Testis (tissue), 3 donors: ENCODE data around the gene SQSTM1. TPM values are rescaled to one million over a fixed set of nuclear protein-coding genes. Genes with fewer than 3 reads are reported as not detected.

Experiments
- DNase-seq: peaks from one replicate; pipeline ENCODE4 v3.0.0-alpha.2; 2019
- H3K27ac ChIP-seq, 2 donors: fragments of 200-600 bp; sonication (generic); one replicate each; pipeline ENCODE4 v1.5.1; 2019
- H3K27me3 ChIP-seq: fragments of 200-600 bp; sonication (generic); one replicate; pipeline ENCODE4 v1.5.1; 2019
- H3K36me3 ChIP-seq: fragments of 200-600 bp; sonication (generic); one replicate; pipeline ENCODE4 v1.5.1; 2017; ENCODE audit warnings: low read depth; ENCODE audit errors: missing control alignments
- H3K4me1 ChIP-seq: fragments of 200-600 bp; sonication (generic); one replicate; pipeline ENCODE4 v1.5.1; 2019
- H3K4me3 ChIP-seq, 2 donors: fragments of 200-600 bp; sonication (generic); one replicate each; pipeline ENCODE4 v1.5.1; 2017 to 2019
- H3K9me3 ChIP-seq: fragments of 200-600 bp; sonication (generic); one replicate; pipeline ENCODE4 v1.5.1; 2017
- CTCF ChIP-seq, 3 experiments: fragments of 450-650 bp in 2 of 3; fragments of 200-600 bp in 1 of 3; sonication (generic) in 1 of 3; IDR thresholded peaks; one replicate each; pipeline ENCODE4 v1.5.1; 2016 to 2019; ENCODE audit warnings: antibody characterized with exemption in 3 of 3, mild to moderate bottlenecking in 2 of 3, moderate library complexity in 1 of 3
- POLR2A ChIP-seq: fragments of 450-650 bp; IDR thresholded peaks from one replicate; pipeline ENCODE4 v1.6.1; 2017; ENCODE audit warnings: antibody characterized with exemption, mild to moderate bottlenecking, moderate library complexity
- WGBS, 2 donors: methylation state at CpG; one replicate each; pipeline ENCODE4 v1.1.5; 2018; 5-methylcytosine and 5-hydroxymethylcytosine counted together
- intact Hi-C: fragments of 100-400 bp; cut with DNase I; formaldehyde crosslinking; loops from one replicate; pipeline ENCODE4 v1.15.1; 2023; ENCODE audit warnings: low total_unique reads
- polyA plus RNA-seq: library from polyadenylated mRNA; stranded (reverse); fragments of 350-450 nt; fragmentation: Illumina TruSeq; extraction: RNeasy Lipid Tissue Mini Kit (QIAGEN cat#74804); gene quantifications from one replicate; pipeline ENCODE4 v1.2.3, GENCODE V29; 2014; ENCODE audit warnings: low read depth, low replicate concordance; ENCODE audit not compliant: insufficient read depth
- total RNA-seq, 2 donors: library from RNA; depleted of rRNA; stranded (reverse); fragments of >200 nt; gene quantifications; one replicate each; pipeline ENCODE4 v1.2.3, GENCODE V29; 2016

The SQSTM1 gene
- total and polyA plus RNA-seq, 3 donors from 2014 or later = 165 to 255 (median 192) TPM

GRCh38 chr5:179779826-179780225, 40.9 kb upstream of the SQSTM1 start:
- 94 to 96% methylated on average over 4 of the region's 4 CpGs for WGBS, 2 donors
- no peaks in the 10 kb centered on the region for H3K27me3 ChIP-seq
- H3K4me1 ChIP-seq = no peaks in the 10 kb centered on the region
- H3K4me3 ChIP-seq = no peak overlapping the region
- intact Hi-C loops = no loop called here
- H3K36me3 ChIP-seq = no peaks in the 10 kb centered on the region
- no peak for DNase-seq
- H3K9me3 ChIP-seq = no peaks in the 10 kb centered on the region
- TF ChIP-seq CTCF (IDR thresholded peaks at IDR 0.05) = no peak
- H3K27ac ChIP-seq = no peak overlapping the region

DNA sequence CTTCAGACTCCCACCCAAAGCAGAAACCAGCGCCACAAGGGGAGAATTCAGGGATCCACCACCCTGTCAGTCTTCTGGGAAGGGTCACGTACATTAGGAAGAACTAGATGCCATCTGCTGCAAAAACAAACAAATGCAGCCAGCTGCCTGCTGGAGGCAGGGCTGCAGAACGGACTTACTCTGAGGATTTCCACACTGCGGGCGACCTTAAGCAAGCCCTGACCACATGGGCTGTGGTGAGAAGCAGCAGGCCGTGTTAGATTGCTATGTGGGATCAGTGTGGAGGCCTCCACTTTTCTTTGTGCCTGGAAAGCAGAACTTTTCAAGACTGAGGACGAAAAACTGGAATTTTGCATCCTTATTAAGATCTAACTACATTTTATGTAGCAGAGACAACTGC, 40.3 kb upstream of the SQSTM1 start:
- H3K4me1 ChIP-seq = no peaks in the 10 kb centered on the region
- H3K4me3 ChIP-seq = no peak overlapping the region
- no peak for DNase-seq
- H3K36me3 ChIP-seq = no peaks in the 10 kb centered on the region
- H3K9me3 ChIP-seq = no peaks in the 10 kb centered on the region
- H3K27ac ChIP-seq = no peak overlapping the region
- no peak for TF ChIP-seq POLR2A
- no peak for TF ChIP-seq CTCF (IDR thresholded peaks at IDR 0.05)
- 81 to 89% methylated on average over 7 of the region's 7 CpGs for WGBS, 2 donors
- intact Hi-C loops = no loop called here
- H3K27me3 ChIP-seq = no peaks in the 10 kb centered on the region

DNA sequence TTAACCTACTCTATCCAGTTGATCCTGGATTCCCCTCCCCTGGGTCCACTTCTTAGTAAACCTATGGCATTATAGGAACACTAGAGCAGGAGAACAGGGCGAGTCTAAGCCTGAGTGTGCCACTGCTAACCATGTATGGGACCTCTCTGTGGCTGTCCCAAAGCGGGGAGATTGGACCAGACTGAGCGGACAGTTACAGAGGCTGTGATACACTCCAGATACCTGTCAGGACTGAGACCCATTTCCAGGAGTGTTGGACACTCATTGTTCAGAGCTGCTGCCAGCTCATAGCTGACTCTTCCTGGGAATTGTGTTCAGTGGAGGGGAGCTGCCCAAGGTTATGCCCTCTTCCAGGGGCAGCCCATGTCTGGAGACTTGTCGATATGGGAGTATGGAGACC, 38.9 kb upstream of the SQSTM1 start:
- intact Hi-C loops = no loop called here
- TF ChIP-seq POLR2A = no peak
- no peak for TF ChIP-seq CTCF (IDR thresholded peaks at IDR 0.05)
- no peaks in the 10 kb centered on the region for H3K9me3 ChIP-seq
- no peaks in the 10 kb centered on the region for H3K27me3 ChIP-seq
- DNase-seq = no peak
- H3K4me3 ChIP-seq = no peak overlapping the region
- no peaks in the 10 kb centered on the region for H3K4me1 ChIP-seq
- H3K27ac ChIP-seq = no peak overlapping the region
- H3K36me3 ChIP-seq = no peaks in the 10 kb centered on the region
- WGBS, 2 donors = 93 to 97% methylated on average over 3 to 4 of the region's 4 CpGs

GRCh38 chr5:179783128-179783527, 37.6 kb upstream of the SQSTM1 start:
- Histone ChIP-seq H3K27ac (no peak overlapping the region), H3K4me3 (no peak overlapping the region), H3K4me1 (no peaks in the 10 kb centered on the region), H3K36me3 (no peaks in the 10 kb centered on the region), H3K9me3 (no peaks in the 10 kb centered on the region), H3K27me3 (no peaks in the 10 kb centered on the region)
- intact Hi-C loops = no loop called here
- 93 to 95% methylated on average over 9 of the region's 9 CpGs for WGBS, 2 donors
- TF ChIP-seq CTCF (IDR thresholded peaks at IDR 0.05) = no peak
- no peak for TF ChIP-seq POLR2A
- no peak for DNase-seq

DNA sequence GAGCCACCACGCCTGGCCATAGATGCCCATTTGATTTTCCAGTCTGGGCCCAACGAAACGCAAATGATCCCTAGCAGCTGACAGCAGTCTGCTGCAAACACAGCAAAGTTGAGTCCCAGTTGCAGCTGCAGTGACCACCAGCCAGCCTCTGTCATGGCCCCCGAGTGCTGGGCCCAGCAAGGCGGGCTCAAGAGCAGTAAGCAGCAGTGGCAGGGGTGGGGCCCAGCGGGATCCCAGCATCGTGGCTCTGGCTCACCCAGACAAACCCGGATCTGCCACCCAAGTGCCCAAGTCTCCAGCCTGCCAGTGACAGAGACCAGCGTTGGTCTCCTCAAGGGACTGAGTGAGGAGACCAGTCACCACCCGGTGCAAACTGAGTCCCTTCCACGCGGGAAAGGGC, 33.8 kb upstream of the SQSTM1 start:
- intact Hi-C loops = no loop called here
- Histone ChIP-seq H3K27ac (no peak overlapping the region), H3K27me3 (no peaks in the 10 kb centered on the region), H3K4me1 (no peaks in the 10 kb centered on the region), H3K9me3 (no peaks in the 10 kb centered on the region), H3K36me3 (no peaks in the 10 kb centered on the region), H3K4me3 (no peak overlapping the region)
- TF ChIP-seq POLR2A = no peak
- no peak for TF ChIP-seq CTCF (IDR thresholded peaks at IDR 0.05)
- no peak for DNase-seq
- 81 to 83% methylated on average over 7 to 12 of the region's 12 CpGs for WGBS, 2 donors
